H1 (cell line): ENCODE data around the gene CIPC. TPM values are rescaled to one million over a fixed set of nuclear protein-coding genes. Genes with fewer than 3 reads are reported as not detected.

ENCODE experiments used
- CTCF ChIA-PET: fragments of 300-600 bp; sonication (Branson Sonifier 250); formaldehyde crosslinking; loops from one replicate; lab custom pipeline; 2021; ENCODE audit not compliant: partially characterized antibody; lab: Charles Lee
- POLR2A ChIA-PET: fragments of 300-600 bp; sonication (Branson Sonifier 250); formaldehyde crosslinking; loops from one replicate; lab custom pipeline; 2021; ENCODE audit warnings: inconsistent platforms; ENCODE audit not compliant: partially characterized antibody; lab: Charles Lee
- DNase-seq, 2 experiments: peaks; one replicate each; pipeline versions ENCODE4 v3.0.0 to v3.0.0-alpha.2; 2010 to 2022; ENCODE audit warnings: low spot score in 2 of 2, low read depth in 1 of 2, mixed read lengths in 1 of 2
- FAIRE-seq: peaks from 2 replicates; lab custom pipeline; 2011; peaks lifted over from hg19 to GRCh38; lab: Jason Lieb, UNC
- H2AFZ ChIP-seq: 2 replicates; pipeline ENCODE4 v1.8.1; 2012; ENCODE audit warnings: low read length, inconsistent platforms
- H2AK5ac ChIP-seq: 2 replicates; pipeline ENCODE4 v1.6.1; 2013; ENCODE audit warnings: low read depth, low read length
- H2BK120ac ChIP-seq: replicated peaks from 2 replicates; pipeline ENCODE3; 2013; ENCODE audit warnings: low read depth, low read length, inconsistent platforms
- H2BK12ac ChIP-seq: 2 replicates; pipeline ENCODE4 v1.6.1; 2013; ENCODE audit warnings: low read depth, low read length
- H2BK15ac ChIP-seq: 2 replicates; pipeline ENCODE4 v1.6.1; 2013; ENCODE audit warnings: low read length
- H2BK20ac ChIP-seq: 2 replicates; pipeline ENCODE4 v1.6.1; 2013; ENCODE audit warnings: low read length
- H2BK5ac ChIP-seq: 2 replicates; pipeline ENCODE4 v1.6.1; 2013; ENCODE audit warnings: low read depth, low read length
- H3K14ac ChIP-seq: 2 replicates; pipeline ENCODE4 v1.6.1; 2013; ENCODE audit warnings: inconsistent platforms; ENCODE audit not compliant: insufficient read length
- H3K18ac ChIP-seq: 2 replicates; pipeline ENCODE4 v1.6.1; 2013; ENCODE audit warnings: low read length; ENCODE audit errors: extremely low read depth
- H3K23ac ChIP-seq: 2 replicates; pipeline ENCODE4 v1.6.1; 2013; ENCODE audit warnings: inconsistent platforms; ENCODE audit not compliant: insufficient read length
- H3K23me2 ChIP-seq: 2 replicates; pipeline ENCODE4 v1.6.1; 2013; ENCODE audit warnings: low read depth, low read length
- H3K27ac ChIP-seq: 2 replicates; pipeline ENCODE4 v1.6.1; 2011; ENCODE audit warnings: low read depth, low read length, inconsistent platforms
- H3K27me3 ChIP-seq, 4 experiments: replicated peaks in 1 of 4; 1 replicate in 1 of 4; 2 replicates in 3 of 4; pipeline versions ENCODE4 v1.6.1 to v1.8.1; 2011 to 2013; ENCODE audit warnings: low read length in 3 of 4, mild to moderate bottlenecking in 3 of 4, inconsistent platforms in 2 of 4, mixed read lengths in 2 of 4, moderate library complexity in 1 of 4; ENCODE audit not compliant: control insufficient read depth in 3 of 4, insufficient read depth in 3 of 4; ENCODE audit errors: extremely low read depth in 1 of 4
- H3K36me3 ChIP-seq, 4 experiments: 2 replicates each; pipeline versions ENCODE4 v1.6.1 to v1.8.1; 2011 to 2013; ENCODE audit warnings: mild to moderate bottlenecking in 4 of 4, low read length in 3 of 4, moderate library complexity in 2 of 4, control low read depth in 1 of 4, inconsistent platforms in 1 of 4; ENCODE audit not compliant: insufficient read depth in 4 of 4, control insufficient read depth in 2 of 4
- H3K4ac ChIP-seq: replicated peaks from 2 replicates; pipeline ENCODE3; 2013; ENCODE audit warnings: low read length, low read depth, mixed read lengths, inconsistent platforms; ENCODE audit not compliant: insufficient read length
- H3K4me1 ChIP-seq, 4 experiments: replicated peaks in 1 of 4; 1 replicate in 1 of 4; 2 replicates in 3 of 4; pipeline versions ENCODE4 v1.6.1 to v1.8.1; 2011 to 2013; ENCODE audit warnings: low read length in 3 of 4, inconsistent platforms in 2 of 4, mixed read lengths in 1 of 4; ENCODE audit not compliant: insufficient read depth in 4 of 4, control insufficient read depth in 3 of 4
- H3K4me2 ChIP-seq, 2 experiments: 2 replicates each; pipeline versions ENCODE4 v1.6.1 to v1.8.1; 2011 to 2013; ENCODE audit warnings: low read depth in 2 of 2, low read length in 2 of 2, control low read depth in 1 of 2, inconsistent platforms in 1 of 2, mild to moderate bottlenecking in 1 of 2; ENCODE audit not compliant: insufficient read depth in 1 of 2
- H3K4me3 ChIP-seq, 4 experiments: fragments of 200-600, 300-600 bp in 1 of 4; sonication (generic), shearing (Covaris generic), sonication (Bioruptor Twin) in 1 of 4; 2 replicates each; pipeline versions ENCODE4 v1.5.1 to v1.8.1; 2011 to 2016; ENCODE audit warnings: low read length in 4 of 4, low read depth in 3 of 4, control low read depth in 2 of 4, inconsistent platforms in 2 of 4, mild to moderate bottlenecking in 2 of 4, mixed read lengths in 1 of 4, moderate library complexity in 1 of 4; ENCODE audit not compliant: insufficient read depth in 2 of 4; ENCODE audit errors: extremely low read depth in 1 of 4
- H3K56ac ChIP-seq: replicated peaks from 2 replicates; pipeline ENCODE3; 2013; ENCODE audit warnings: low read depth, mild to moderate bottlenecking, mixed read lengths, low read length, inconsistent platforms; ENCODE audit not compliant: insufficient read length
- H3K79me1 ChIP-seq: 2 replicates; pipeline ENCODE4 v1.6.1; 2013; ENCODE audit warnings: low read depth, low read length, control low read depth
- H3K79me2 ChIP-seq, 2 experiments: 2 replicates each; pipeline versions ENCODE4 v1.6.1 to v1.8.1; 2012 to 2013; ENCODE audit warnings: low read length in 2 of 2, mild to moderate bottlenecking in 2 of 2, inconsistent platforms in 1 of 2; ENCODE audit not compliant: insufficient read depth in 2 of 2, control insufficient read depth in 1 of 2
- H3K9ac ChIP-seq, 4 experiments: replicated peaks in 1 of 4; 1 replicate in 1 of 4; 2 replicates in 3 of 4; pipeline versions ENCODE4 v1.6.1 to v1.8.1; 2011 to 2013; ENCODE audit warnings: low read depth in 3 of 4, low read length in 3 of 4, control low read depth in 2 of 4, mild to moderate bottlenecking in 2 of 4, moderate library complexity in 2 of 4, inconsistent platforms in 1 of 4; ENCODE audit errors: extremely low read depth in 1 of 4
- H3K9me3 ChIP-seq, 2 experiments: 2 replicates each; pipeline versions ENCODE4 v1.6.1 to v1.8.1; 2012 to 2013; ENCODE audit warnings: mild to moderate bottlenecking in 2 of 2, moderate library complexity in 2 of 2, control low read depth in 1 of 2, inconsistent platforms in 1 of 2, low read depth in 1 of 2, low read length in 1 of 2, mixed read lengths in 1 of 2; ENCODE audit not compliant: insufficient read depth in 2 of 2
- H4K20me1 ChIP-seq, 2 experiments: replicated peaks in 1 of 2; 2 replicates each; pipeline versions ENCODE3 to v1.8.1; 2011 to 2013; ENCODE audit warnings: inconsistent platforms in 2 of 2, low read length in 2 of 2, mild to moderate bottlenecking in 1 of 2; ENCODE audit not compliant: insufficient read depth in 2 of 2, control insufficient read depth in 1 of 2
- H4K5ac ChIP-seq: 2 replicates; pipeline ENCODE4 v1.6.1; 2013; ENCODE audit warnings: low read length, low read depth, mixed read lengths, inconsistent platforms; ENCODE audit not compliant: insufficient read length
- H4K8ac ChIP-seq: 2 replicates; pipeline ENCODE4 v1.8.0; 2013; ENCODE audit warnings: mild to moderate bottlenecking, moderate library complexity, low read length, inconsistent platforms; ENCODE audit not compliant: insufficient read depth; ENCODE audit errors: extremely low read depth
- H4K91ac ChIP-seq: replicated peaks from 2 replicates; pipeline ENCODE3; 2013; ENCODE audit warnings: low read length, mixed read lengths, inconsistent platforms; ENCODE audit not compliant: insufficient read length
- MAFK ChIP-seq: IDR thresholded peaks from 2 replicates; pipeline ENCODE4 v1.6.1; 2012; ENCODE audit warnings: low read depth, mild to moderate bottlenecking, improper control_type of control experiment, low read length
- SIN3A ChIP-seq, 2 experiments: IDR thresholded peaks in 1 of 2; conservative IDR thresholded peaks in 1 of 2; 2 replicates each; pipeline ENCODE4 v1.6.1; 2011 to 2012; ENCODE audit warnings: low read length in 2 of 2, improper control_type of control experiment in 1 of 2, low read depth in 1 of 2, mild to moderate bottlenecking in 1 of 2
- WGBS, 2 experiments: shearing (Covaris generic) in 1 of 2; methylation state at CpG; one replicate each; pipeline versions ENCODE4 v1.1.6 to v1.1.7; 2013 to 2015; ENCODE audit warnings: low lambda C conversion rate in 2 of 2, mixed read lengths in 2 of 2, inconsistent platforms in 1 of 2, low coverage in 1 of 2, missing lambda C conversion rate in 1 of 2; ENCODE audit not compliant: insufficient replicate concordance in 2 of 2, insufficient coverage in 1 of 2, insufficient read length in 1 of 2; ENCODE audit errors: extremely low coverage in 1 of 2, missing lambda C conversion rate in 1 of 2; 5-methylcytosine and 5-hydroxymethylcytosine counted together
- polyA plus RNA-seq, 7 experiments: library from polyadenylated mRNA; depleted of rRNA in 3 of 7; stranded (reverse) in 5 of 7; unstranded in 2 of 7; fragments of >200 nt in 5 of 7; fragments of 200-250 nt in 2 of 7; gene quantifications; 1 replicate in 5 of 7; 2 replicates in 1 of 7; 4 replicates in 1 of 7; pipeline versions ENCODE4 v1.2.1 to v1.2.3, GENCODE V29; 2011 to 2013; ENCODE audit warnings: missing spikeins in 2 of 7, mixed read lengths in 2 of 7
- total RNA-seq: library from RNA; stranded (reverse); fragmentation: NEBNext Ultra II Directional; extraction: Animal tissue kit (Norgen Biotek cat#: 25700); gene quantifications from 2 replicates; pipeline ENCODE4 v1.2.1, GENCODE V29; 2021

The CIPC gene
- total and polyA plus RNA-seq, 2 of the 8 experiments (the other 6 are each of a cell fraction or from before 2014, with no cell fraction given) = 13.9 to 32.7 TPM

GRCh38 chr14:77142005-77142800, 44.1 kb downstream of the CIPC start:
- H3K4me2 ChIP-seq = peak overlapping the region; percentile 100
- H2BK120ac ChIP-seq = peak overlapping the region; percentile 21
- H3K18ac ChIP-seq = peak overlapping the region; percentile 91; the same call in 1 of the 2 replicates
- H4K20me1 ChIP-seq = peaks cover 3 to 5% of the 10 kb centered on the region in 2 experiments
- H3K23me2 ChIP-seq = peaks cover 20% of the 10 kb centered on the region
- peak overlapping the region; percentile 77 for H4K5ac ChIP-seq
- H3K4me3 ChIP-seq = peak overlapping the region; percentile 69 to 79 (median 78)
- peaks cover 0 to 9% (median 2%) of the 10 kb centered on the region in 4 experiments; a peak in 3 of 8 replicates for H3K36me3 ChIP-seq
- DNase-seq = peak in 1 of 2 experiments; percentile 54
- H2BK20ac ChIP-seq = no peak overlapping the region; the same call in 1 of the 2 replicates
- H2BK5ac ChIP-seq = peak overlapping the region; percentile 32; the same call in 1 of the 2 replicates
- no peaks in the 10 kb centered on the region for H3K79me1 ChIP-seq
- H3K23ac ChIP-seq = no peak overlapping the region
- H3K56ac ChIP-seq = peak overlapping the region; percentile 11
- H4K8ac ChIP-seq = no peak overlapping the region
- 5% methylated on average over 9 of the region's 9 CpGs; no CpG with 5 or more reads in 1 of the 2 experiments for WGBS, 2 experiments
- peak overlapping the region; percentile 20 for H4K91ac ChIP-seq
- peak overlapping the region in 3 of 4 experiments; percentile 30 to 44 (median 42); a peak in 3 of 7 replicates for H3K9ac ChIP-seq
- H3K27ac ChIP-seq = no peak overlapping the region
- no peak for FAIRE-seq
- no peak overlapping the region for H2BK12ac ChIP-seq
- H3K9me3 ChIP-seq = no peaks in the 10 kb centered on the region
- H3K4me1 ChIP-seq = peaks cover 12 to 51% (median 28%) of the 10 kb centered on the region in 4 experiments
- peak overlapping the region; percentile 27; the same call in 1 of the 2 replicates for H2AK5ac ChIP-seq
- H2BK15ac ChIP-seq = no peak overlapping the region
- no peak overlapping the region for H3K14ac ChIP-seq
- POLR2A ChIA-PET = interaction anchor here (0.8 to 2.0 kb wide), 10 partner anchors 11 to 222 kb away, joined by 3 to 9 read pairs (median 4); partner anchors contain the start of genes CIPC and TMEM63C
- no peak overlapping the region for H3K4ac ChIP-seq
- H3K27me3 ChIP-seq = peaks cover 0 to 4% (median 2%) of the 10 kb centered on the region in 4 experiments; a peak in 3 of 7 replicates
- peaks cover 0 to 8% of the 10 kb centered on the region in 2 experiments; a peak in 1 of 4 replicates for H3K79me2 ChIP-seq
- TF ChIP-seq SIN3A (conservative IDR thresholded peaks at IDR 0.05 in 1 of 2, IDR thresholded peaks at IDR 0.05 in 1 of 2; ENCODE audit: low read depth in 1 of 2, low read length in 2 of 2) (0 out of 4 replicates have a peak, but pooled peaks of 1 of the 2 experiments have one; percentile 13), MAFK (no peak)
- TF ChIP-seq, all 59 proteins: peak for 1
- H2AFZ ChIP-seq = 0 out of 2 replicates have a peak overlapping the region, but pooled peaks have one; percentile 43
- CTCF ChIA-PET = interaction anchor here (0.6 to 52.5 kb wide), 27 partner anchors 10 to 272 kb away, joined by 3 to 1490 read pairs (median 5); partner anchors contain the start of gene CIPC
